Suprapubic skin (tissue), 4 donors: ENCODE data around the gene MYO1F.

Experiments
- CTCF ChIP-seq, 2 donors: fragments of 200-600 bp in 1 of 2; fragments of 450-650 bp in 1 of 2; sonication (generic) in 1 of 2; IDR thresholded peaks; one replicate each; pipeline ENCODE4 v1.5.1; 2016 to 2019; ENCODE audit warnings: antibody characterized with exemption in 2 of 2, mild to moderate bottlenecking in 1 of 2, moderate library complexity in 1 of 2
- EP300 ChIP-seq: sonication (generic); formaldehyde crosslinking; IDR thresholded peaks from one replicate; pipeline ENCODE4 v1.6.1; 2017; ENCODE audit warnings: antibody characterized with exemption
- POLR2A ChIP-seq, 2 donors: fragments of 450-650 bp; IDR thresholded peaks; one replicate each; pipeline ENCODE4 v1.6.1; 2017; ENCODE audit warnings: antibody characterized with exemption in 2 of 2, mild to moderate bottlenecking in 2 of 2, moderate library complexity in 2 of 2
- POLR2AphosphoS5 ChIP-seq, 3 donors: sonication (generic); formaldehyde crosslinking; IDR thresholded peaks; one replicate each; pipeline ENCODE4 v1.6.1; 2017; ENCODE audit warnings: antibody characterized with exemption in 3 of 3

GRCh38 chr19:8607386-8607785 lies 30.1 kb upstream of the MYO1F start:
- TF ChIP-seq CTCF (IDR thresholded peaks at IDR 0.05): no peak
- no peak for TF ChIP-seq POLR2A (IDR thresholded peaks at IDR 0.05)
- no peak for TF ChIP-seq EP300
- no peak for TF ChIP-seq POLR2AphosphoS5 (IDR thresholded peaks at IDR 0.05)
